ENCODE data around the gene ENAH.

DNA sequence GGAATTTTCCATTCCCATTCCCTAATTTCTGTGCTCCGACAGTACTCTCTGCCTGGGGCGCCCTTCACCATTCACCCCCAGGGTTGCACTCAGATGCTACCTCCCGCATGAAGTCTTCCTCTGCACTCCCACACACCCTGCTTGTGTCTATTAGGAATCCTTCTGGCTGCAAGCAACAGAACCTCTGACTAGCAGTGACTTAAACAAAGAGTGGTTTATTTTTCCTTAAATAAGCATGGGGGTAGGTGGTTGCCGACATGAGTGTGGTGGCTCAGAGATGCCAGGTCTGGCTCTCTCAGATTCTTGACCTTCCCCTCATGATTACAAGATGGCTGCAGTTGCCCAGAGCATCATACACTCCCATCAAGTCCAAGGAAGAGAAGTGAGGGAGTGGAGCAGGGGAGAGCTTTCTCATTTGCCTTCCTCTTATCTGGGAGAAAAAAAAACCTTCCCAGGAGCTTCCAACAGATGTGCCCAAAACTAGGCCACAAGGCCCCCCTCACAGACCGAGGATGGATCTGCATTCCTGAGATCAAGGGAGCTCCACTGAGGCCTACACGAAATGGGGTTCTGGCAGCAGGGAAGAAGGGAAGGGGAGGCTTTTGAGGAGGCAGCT, 175.5 kb downstream of the ENAH start:
- TF ChIP-seq, protein P1, sequence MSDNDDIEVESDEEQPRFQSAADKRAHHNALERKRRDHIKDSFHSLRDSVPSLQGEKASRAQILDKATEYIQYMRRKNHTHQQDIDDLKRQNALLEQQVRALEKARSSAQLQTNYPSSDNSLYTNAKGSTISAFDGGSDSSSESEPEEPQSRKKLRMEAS (IDR thresholded peaks at IDR 0.05) = no peak
- TF ChIP-seq ZBTB7A (IDR thresholded peaks at IDR 0.05; ENCODE audit: low read depth) = no peak
- TF ChIP-seq TCF12 (IDR thresholded peaks at IDR 0.05; ENCODE audit: low read depth) = no peak

All from Ishikawa (cell line).